Activated CD8-positive, alpha-beta memory T cell treated with anti-CD3 and anti-CD28 coated beads, Interleukin-2, amount 50 U/mL, for 48 hours (primary cell): ENCODE data around the gene SPATA32.
"Not testable (repeated sequence)": the region's sequence is repeated elsewhere in the genome, so short reads cannot be mapped to it uniquely, and the experiment has no call there.

Experiments used
- DNase-seq: peaks from one replicate; pipeline ENCODE4 v3.0.0-alpha.2; 2020

Gene SPATA32

DNA sequence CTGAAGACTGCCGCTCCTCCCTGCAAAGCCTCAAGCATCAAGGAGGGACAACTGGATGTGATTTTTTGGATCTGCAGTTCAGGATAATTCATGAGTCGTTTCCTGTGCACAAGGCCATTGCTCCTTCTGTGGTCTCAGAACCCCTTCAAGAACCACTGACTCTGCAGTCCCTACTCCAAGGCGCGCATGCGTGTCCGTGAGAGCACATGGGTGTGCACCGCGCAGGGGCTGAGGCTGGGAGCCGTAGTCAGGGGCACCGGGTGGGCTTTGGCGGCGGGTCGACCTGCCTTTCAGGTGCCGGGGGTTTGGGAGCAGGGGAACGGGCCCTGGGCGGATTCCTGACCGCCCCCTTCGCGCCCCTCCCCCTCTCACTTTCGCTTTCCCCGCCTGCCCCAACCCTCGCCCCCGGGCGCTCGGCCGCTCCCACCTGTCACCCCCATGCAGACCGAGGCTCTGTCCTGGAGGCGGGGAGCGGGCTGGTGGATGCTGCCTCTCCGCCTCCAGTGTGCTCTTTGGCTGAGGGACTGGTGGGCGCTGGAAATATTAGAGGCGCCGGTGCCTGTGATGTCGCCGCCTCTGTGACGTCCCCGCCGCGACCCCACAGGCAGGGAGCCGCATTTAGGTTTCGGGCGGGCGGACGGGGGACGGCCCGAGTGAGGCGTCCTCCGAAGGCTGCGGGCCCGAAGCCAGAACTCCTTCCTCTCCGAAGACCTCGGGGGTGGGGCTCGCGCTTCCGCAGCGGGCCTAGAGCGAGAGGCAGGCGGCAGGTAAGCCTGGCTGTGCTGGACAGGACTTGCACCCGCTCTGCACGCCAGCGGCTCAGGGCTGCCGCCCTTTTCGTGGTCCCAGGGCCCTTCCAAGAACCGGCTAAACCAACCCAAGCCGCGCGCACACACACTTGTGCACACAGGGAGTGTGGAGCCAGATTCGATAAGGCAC, at the start of gene SPATA32:
Gene SPATA32 (minus strand): TSS at position 518 of the 939 bp plus-strand sequence. CDS start 78 bp downstream, at position 440.
- DNase-seq = peak; percentile 86

DNA sequence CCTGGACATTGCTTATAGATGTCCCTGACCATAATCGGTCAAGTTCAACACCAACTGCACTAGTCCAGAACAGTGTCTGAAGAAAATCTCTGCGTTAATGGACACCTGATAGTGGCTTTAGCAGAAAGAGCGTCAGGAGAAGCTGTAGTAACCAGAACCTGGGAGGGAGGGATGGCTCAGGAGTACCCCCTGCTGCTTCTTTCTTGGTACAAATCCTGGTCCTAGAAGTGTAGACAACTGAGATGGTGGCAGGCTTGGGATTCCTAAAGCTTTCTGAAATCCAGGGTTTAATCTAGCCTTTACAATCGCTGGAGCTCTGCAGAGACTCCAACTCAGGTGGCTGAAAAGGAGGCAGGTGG, 49.5 kb upstream of the SPATA32 start:
- DNase-seq = no peak

DNA sequence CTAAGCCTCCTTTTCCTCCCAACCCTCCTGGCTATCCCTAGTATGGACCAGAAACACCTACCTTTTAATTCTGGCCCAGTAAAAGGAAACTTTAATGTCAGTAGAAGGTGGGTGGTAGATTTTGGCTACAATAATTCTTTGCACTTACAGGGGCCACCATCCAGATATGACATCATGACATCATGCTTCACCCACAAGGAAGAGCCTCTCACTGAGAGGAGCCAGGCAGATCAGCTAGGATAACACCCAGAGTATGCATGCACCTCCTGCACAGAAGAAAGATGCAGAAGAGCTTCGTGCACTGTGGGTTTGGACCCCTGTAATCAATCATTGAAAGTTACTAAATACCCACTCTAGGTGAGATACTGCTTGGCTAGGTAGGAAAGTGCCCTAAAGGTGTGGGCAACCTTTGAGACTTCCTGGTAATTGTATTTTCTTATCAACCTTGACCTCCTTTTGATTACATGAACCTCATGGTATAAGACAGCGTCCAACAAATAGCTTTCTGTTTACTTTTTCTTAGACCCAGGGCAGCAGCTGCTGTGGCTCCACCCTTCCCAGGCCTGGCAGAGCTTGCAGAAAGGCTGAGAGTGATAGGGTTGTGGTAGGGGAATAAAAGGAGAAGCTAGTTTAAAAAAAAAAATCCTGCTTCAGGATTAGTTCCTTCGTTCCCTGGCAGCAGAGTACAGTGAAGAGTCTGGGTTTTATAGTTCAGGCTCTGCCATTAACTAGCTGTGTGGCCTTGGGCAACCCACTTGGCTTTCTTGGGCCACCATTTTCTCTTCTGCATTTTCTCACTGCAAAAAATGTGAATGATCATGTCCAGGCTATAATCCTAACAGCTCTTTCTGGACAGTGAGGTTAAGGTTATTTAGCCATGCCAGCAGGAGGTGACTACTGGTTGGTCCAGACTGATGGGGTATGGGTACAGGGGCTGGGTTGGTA, 48.8 kb upstream of the SPATA32 start:
- no peak for DNase-seq

DNA sequence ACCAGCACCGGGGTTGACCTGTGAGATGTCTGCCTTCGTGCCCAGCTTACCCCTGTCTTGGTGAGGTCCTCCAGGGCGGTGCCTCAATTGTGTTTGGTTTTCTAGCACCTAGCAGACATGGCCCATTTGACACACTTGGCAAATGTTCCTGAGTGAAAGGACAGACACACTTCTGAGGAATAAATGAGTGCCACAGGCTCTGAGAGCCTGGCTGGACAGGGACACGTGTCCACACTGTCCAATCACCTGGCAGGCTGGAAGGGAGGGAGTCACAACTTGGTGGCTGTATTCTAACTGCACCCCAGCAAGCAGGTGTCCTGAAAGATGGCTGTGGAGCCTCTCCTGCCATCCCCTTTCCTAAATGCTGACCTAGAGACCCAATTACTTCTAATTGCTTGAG, 47.5 kb upstream of the SPATA32 start:
- DNase-seq = no peak

GRCh38 chr17:45308840-45309239, 46.9 kb upstream of the SPATA32 start:
- no peak for DNase-seq

GRCh38 chr17:45308016-45308365, 46.1 kb upstream of the SPATA32 start:
- no peak for DNase-seq

DNA sequence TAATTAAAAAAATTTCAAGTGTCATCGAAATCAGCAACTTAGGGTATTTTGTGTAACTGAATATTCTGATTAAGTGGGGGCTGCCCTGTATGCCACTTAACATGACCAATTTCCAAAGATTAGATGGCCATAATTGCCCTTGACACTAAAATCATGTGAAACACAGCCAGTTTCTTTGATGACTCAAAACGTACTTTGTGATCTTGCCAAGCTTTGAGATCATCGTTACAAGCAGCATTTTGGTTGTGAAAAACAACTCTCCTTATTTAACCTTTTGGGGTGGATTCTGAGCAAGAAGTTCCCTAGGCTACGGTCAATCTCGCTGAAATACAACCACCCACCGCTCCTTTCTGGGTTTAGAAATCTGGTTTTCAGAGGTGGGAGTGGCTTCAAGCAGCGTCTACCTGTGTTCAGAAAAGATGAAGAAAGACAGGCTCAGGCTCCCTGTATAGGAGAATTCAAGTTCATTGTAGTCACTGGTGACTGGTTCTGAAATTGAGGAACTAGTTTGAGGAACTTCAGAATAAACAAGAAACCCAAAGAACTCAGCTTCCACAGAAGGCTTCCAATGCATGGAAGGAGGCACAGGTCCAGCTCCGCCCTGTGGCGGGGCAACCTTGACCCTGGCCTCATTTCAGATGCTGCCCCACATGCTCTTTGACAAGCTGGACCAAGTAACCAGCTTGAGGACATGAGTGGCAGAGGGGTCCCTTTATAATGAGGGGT, 45.6 kb upstream of the SPATA32 start:
- no peak for DNase-seq

DNA sequence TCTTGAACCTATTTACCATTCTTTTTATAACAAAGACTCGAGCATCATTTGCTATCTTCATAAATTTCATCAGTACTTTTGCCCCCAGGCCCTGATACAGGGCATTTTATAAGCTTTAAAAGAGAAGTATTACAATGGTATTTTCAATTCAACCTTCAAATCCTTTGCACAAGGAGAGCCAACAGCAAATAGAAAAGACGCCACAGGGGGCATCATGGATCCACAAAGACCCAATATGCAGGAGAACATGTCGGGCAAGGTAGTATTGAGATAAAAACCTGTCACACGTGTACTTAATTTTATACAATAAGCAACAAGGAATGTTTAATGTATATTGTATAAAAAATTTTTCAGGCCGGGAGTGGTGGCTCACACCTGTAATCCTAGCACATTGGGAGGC, 44.7 kb upstream of the SPATA32 start:
- no peak for DNase-seq

GRCh38 chr17:45306094-45306493, 44.2 kb upstream of the SPATA32 start:
- DNase-seq = no peak

- DNase-seq = no peak
These were observed 43.7 kb upstream of the SPATA32 start for GRCh38 chr17:45305530-45306087.

- DNase-seq = no peak
These were observed 40.8 kb upstream of the SPATA32 start for GRCh38 chr17:45302649-45303173.

GRCh38 chr17:45302220-45302619, 40.3 kb upstream of the SPATA32 start:
- DNase-seq = not testable (repeated sequence)

GRCh38 chr17:45301674-45302073, 39.8 kb upstream of the SPATA32 start:
- DNase-seq = no peak

- DNase-seq = no peak
These were observed 38.3 kb upstream of the SPATA32 start for GRCh38 chr17:45300060-45300751.

DNA sequence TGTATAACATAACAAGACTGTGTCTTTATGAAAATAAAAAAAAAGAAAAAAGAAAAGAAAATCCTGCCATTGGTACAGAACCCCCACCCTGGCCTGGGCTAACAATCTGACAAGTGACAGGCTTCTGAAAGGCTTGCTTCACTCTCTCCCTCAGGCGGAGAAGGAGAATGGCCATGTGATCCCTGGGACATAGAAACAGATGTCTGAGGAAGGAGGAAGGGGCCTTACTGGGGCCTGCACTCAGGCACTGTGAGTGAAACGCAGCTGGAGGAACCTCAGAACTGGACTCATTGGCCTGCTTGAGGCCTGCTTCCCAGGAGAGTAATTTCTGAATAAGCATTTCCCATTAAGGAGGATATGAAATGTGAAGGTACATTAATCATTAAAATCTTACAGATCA, 37.5 kb upstream of the SPATA32 start:
- no peak for DNase-seq

DNA sequence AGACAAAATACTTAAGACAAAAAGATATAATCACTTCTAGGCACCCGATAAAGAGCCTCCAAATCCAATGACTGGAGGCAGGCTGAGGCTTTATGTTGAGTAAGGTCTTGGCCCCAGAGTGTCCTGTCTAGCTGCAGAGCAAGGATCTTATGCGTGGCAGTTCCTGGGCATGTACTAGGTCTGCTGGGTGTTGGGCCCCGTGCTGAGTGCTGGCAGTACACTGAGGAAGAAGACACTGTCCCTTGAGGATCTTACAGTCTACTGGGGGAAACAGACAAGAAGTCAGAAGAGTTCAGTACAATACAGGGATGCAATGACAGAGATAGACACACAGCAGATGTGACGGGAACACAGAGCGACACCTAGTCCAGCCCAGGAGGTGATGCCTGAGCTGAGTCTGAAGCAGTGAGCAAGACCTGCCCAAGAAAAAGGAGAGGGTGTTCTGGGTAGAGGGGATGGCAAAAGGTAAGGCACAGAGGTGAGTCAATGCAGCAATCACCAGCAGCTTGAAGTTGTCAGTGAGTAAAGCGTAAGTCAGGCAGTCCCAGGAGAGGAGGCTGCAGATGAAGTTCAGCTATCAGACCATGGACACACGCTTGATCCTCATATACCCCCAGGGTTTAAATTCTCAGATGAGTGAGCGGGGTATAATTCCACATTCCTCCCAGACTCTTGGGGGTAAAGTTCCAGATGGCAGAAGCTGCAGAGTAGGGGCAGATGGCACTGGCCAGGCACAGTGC, 36.8 kb upstream of the SPATA32 start:
- DNase-seq = no peak

- no peak for DNase-seq
These were observed 34.9 kb upstream of the SPATA32 start for GRCh38 chr17:45296833-45297124.

DNA sequence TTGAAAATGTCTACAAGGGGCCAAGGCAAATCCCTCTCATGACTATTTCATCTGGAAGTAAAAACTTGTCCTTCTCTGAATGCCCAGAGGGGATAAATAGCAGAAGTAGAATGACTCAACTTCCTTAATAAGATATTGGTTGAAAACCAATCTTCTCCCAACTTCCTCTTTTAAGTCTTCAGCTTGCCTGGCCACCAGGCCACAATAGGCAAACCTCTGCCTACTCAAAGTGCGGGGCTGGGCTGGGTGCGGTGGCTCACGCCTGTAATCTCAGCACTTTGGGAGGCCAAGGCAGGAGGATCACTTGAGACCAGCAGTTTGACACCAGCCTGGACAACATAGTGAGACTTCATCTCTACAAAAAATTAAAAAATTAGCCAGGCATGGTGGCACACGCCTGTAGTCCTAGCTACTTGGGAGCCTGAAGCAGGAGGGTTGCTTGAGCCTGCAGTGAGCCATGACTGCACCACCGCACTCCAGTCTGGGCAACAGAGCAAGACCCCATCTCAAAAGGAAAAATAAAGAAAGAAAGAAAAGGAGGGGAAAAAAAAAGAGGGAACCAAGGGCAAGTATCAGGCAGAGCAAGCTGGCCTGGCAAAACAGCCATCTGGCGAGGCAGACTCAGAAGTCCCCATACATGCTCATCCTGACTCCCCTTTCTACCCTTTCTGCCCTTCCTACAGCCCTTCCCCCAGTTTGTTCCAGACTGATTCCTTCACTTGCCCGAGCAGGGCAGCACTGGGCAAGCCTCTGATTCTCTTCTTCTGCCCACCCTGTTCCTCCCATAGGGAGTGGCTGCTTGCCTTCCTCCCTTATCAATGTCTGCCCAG, 34.3 kb upstream of the SPATA32 start:
- DNase-seq = no peak

- DNase-seq = no peak
These were observed 32.6 kb upstream of the SPATA32 start for GRCh38 chr17:45294506-45294905.
